RWPE1 (cell line): ENCODE results near the gene ACTN1.
A peak's percentile ranks its signal among the peaks of the same experiment; 100 is the strongest.

ENCODE experiments used
- CTCF ChIA-PET: fragments of 350-600 bp; sonication (Branson Sonifier 250); formaldehyde crosslinking; extraction: SDS; loops from one replicate; lab custom pipeline; 2021; lab: Yijun Ruan, JAX
- POLR2A ChIA-PET: fragments of 400-600 bp; formaldehyde crosslinking; extraction: SDS; loops from one replicate; lab custom pipeline; 2020; ENCODE audit warnings: antibody characterized with exemption; ENCODE audit not compliant: low non-redundant PET; lab: Yijun Ruan, JAX
- DNase-seq: peaks from one replicate; pipeline ENCODE4 v3.0.0; 2012; ENCODE audit warnings: low spot score
- H3K27ac ChIP-seq: fragments of 450-650 bp; 2 replicates; pipeline ENCODE4 v1.5.1; 2017
- CTCF ChIP-seq: fragments of 450-650 bp; conservative IDR thresholded peaks from 2 replicates; pipeline ENCODE4 v1.5.1; 2017; ENCODE audit warnings: low read depth, mild to moderate bottlenecking

Gene ACTN1

GRCh38 chr14:68951800-68952530 is 27.1 kb downstream of the ACTN1 start:
- DNase-seq: no peak
- no peak for TF ChIP-seq CTCF
- CTCF ChIA-PET: no interaction called here
- peak overlapping the region; percentile 95 for H3K27ac ChIP-seq
- POLR2A ChIA-PET: no interaction called here

DNA sequence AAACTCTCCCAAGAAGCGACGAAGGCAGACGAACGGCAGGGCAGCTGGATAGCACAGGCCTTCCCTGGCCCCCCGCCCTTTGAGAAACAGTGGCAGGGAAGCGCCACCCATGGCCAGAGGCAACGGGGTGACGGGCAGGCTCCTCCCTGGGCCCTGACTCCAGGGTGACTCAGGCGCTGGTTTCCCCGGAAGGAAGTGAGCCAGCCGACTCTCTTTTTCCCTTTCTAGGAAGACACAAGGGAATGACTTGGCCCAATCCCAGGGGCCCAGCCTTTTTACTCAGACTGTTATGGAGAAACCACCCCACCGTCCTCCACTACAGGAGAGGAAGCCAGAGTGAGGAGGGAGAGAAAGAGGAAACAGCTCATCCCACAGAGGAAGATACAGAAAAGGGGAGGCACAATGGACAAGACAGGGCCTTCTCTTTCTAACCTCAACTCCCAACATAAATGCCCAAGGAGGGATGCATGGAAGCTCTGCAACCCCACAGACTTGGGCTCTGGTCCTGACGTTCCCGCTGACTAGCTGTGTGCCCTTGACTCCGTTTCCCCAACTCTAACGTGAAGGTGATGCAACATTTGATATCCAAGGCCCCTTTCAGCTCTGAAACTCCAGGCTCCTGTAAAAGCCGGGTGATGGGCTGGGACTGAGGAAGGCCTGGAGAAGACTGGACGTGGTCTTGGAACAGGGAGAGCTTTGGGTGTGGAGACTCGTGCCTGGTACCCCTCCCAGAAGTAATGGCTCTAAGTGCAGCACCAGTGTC is 27.9 kb downstream of the ACTN1 start:
- POLR2A ChIA-PET: no interaction called here
- TF ChIP-seq CTCF: no peak
- CTCF ChIA-PET: no interaction called here
- H3K27ac ChIP-seq: peak overlapping the region; percentile 95
- peak; percentile 89 for DNase-seq

GRCh38 chr14:68950111-68950510 is 29.0 kb downstream of the ACTN1 start:
- H3K27ac ChIP-seq: peak overlapping the region; percentile 95
- ChIA-PET CTCF (no interaction called here), POLR2A (no interaction called here)
- no peak for TF ChIP-seq CTCF
- no peak for DNase-seq

GRCh38 chr14:68949601-68949965 is 29.5 kb downstream of the ACTN1 start:
- CTCF ChIA-PET: no interaction called here
- peak overlapping the region; percentile 95 for H3K27ac ChIP-seq
- POLR2A ChIA-PET: no interaction called here

GRCh38 chr14:68948686-68949600 is 30.2 kb downstream of the ACTN1 start:
- POLR2A ChIA-PET: interaction anchor here (0.6 kb wide), 1 partner anchor 30 kb away, joined by 3 read pairs; the partner anchor contains the start of gene ACTN1
- peak overlapping the region; percentile 95 for H3K27ac ChIP-seq
- DNase-seq: no peak
- no peak for TF ChIP-seq CTCF
- CTCF ChIA-PET: no interaction called here

More at GRCh38 chr14:68949601-68949965, 29.5 kb downstream of the ACTN1 start:
- TF ChIP-seq CTCF: no peak
- no peak for DNase-seq

DNA sequence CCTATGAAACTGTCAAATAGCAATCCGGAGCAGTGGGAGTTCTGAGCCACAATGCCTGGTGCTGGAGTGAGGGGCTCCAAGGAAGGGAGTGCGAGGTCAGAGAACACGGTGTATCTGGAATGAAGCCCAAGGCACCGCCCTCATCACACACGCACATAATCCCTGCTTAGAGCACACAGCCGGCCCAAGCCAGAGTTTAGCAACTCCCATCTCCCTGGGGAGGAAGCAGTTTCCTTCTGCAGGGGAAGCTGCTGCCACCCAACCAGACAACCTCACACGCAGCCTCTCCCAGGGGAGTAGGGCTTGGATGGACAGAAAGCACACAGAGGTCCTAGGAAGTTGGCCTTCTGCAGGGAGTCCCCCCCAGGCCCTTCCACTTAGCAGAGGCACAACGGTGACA is 31.3 kb downstream of the ACTN1 start:
- no peak for DNase-seq
- H3K27ac ChIP-seq: peak overlapping the region; percentile 95
- TF ChIP-seq CTCF: no peak
- ChIA-PET CTCF (no interaction called here), POLR2A (no interaction called here)
